Adrenal gland (tissue), 12 donors: ENCODE measurements around the gene CNTNAP2. TPM values are rescaled to one million over a fixed set of nuclear protein-coding genes. Genes with fewer than 3 reads are reported as not detected.

ENCODE experiments used
- DNase-seq, 7 donors: peaks; one replicate each; pipeline ENCODE4 v3.0.0-alpha.2; 2019 to 2020
- H3K27ac ChIP-seq, 5 donors: fragments of 200-600 bp; sonication (generic) in 4 of 5; 1 replicate in 3 of 5; 2 replicates in 2 of 5; pipeline versions ENCODE4 v1.5.1 to v1.8.0; 2016 to 2020; ENCODE audit warnings: mild to moderate bottlenecking in 1 of 5
- H3K27me3 ChIP-seq: fragments of 200-600 bp; 2 replicates; pipeline ENCODE4 v1.8.0; 2021
- H3K36me3 ChIP-seq, 2 donors: fragments of 200-600 bp; replicated peaks in 1 of 2; 1 replicate in 1 of 2; 2 replicates in 1 of 2; pipeline versions ENCODE4 v1.5.1 to v1.8.0; 2018 to 2022
- H3K4me1 ChIP-seq, 2 donors: fragments of 200-600 bp; replicated peaks in 1 of 2; 1 replicate in 1 of 2; 2 replicates in 1 of 2; pipeline versions ENCODE4 v1.5.1 to v1.8.0; 2018 to 2021
- H3K4me3 ChIP-seq, 4 donors: fragments of 200-600 bp; sonication (generic) in 3 of 4; one replicate each; pipeline ENCODE4 v1.5.1; 2016 to 2018
- H3K9me3 ChIP-seq, 3 donors: fragments of 200-600 bp; sonication (generic) in 1 of 3; replicated peaks in 1 of 3; 1 replicate in 2 of 3; 2 replicates in 1 of 3; pipeline versions ENCODE4 v1.5.1 to v1.8.0; 2016 to 2021
- POLR2A ChIP-seq, 2 donors: fragments of 450-650 bp; IDR thresholded peaks; one replicate each; pipeline ENCODE4 v1.6.1; 2017; ENCODE audit warnings: antibody characterized with exemption in 2 of 2, mild to moderate bottlenecking in 2 of 2, moderate library complexity in 1 of 2
- WGBS, 4 donors: extraction: QIAGEN DNeasy Blood & Tissue Kit in 2 of 4; methylation state at CpG; one replicate each; pipeline versions ENCODE4 v1.1.5 to v1.1.7; 2013 to 2017; 5-methylcytosine and 5-hydroxymethylcytosine counted together
- intact Hi-C, 2 donors: fragments of 100-400 bp; cut with DNase I; formaldehyde crosslinking; loops; one replicate each; pipeline versions ENCODE4 v1.14.1 to v1.15.0; 2022 to 2023
- polyA plus RNA-seq, 3 donors: library from polyadenylated mRNA; stranded (reverse); fragments of 200-250 nt in 2 of 3; fragments of 350-450 nt in 1 of 3; fragmentation: Illumina TruSeq in 1 of 3; extraction: RNeasy Lipid Tissue Mini Kit (QIAGEN cat#74804) in 1 of 3; gene quantifications; one replicate each; pipeline ENCODE4 v1.2.3, GENCODE V29; 2013 to 2014
- total RNA-seq, 9 donors: library from RNA; depleted of rRNA in 4 of 9; stranded (reverse); fragments of >200 nt in 4 of 9; fragments of 120-200 nt in 1 of 9; fragmentation: NEBNext Ultra II Directional in 1 of 9; extraction: Animal tissue kit (Norgen Biotek cat#: 25700) in 1 of 9; gene quantifications; one replicate each; pipeline versions ENCODE4 v1.1.0 to v1.2.4, GENCODE V29; 2013 to 2023
- TF ChIP-seq, protein P1 (sequence below), 6 experiments: fragments of 450-650 bp in 4 of 6; fragments of 200-600 bp in 2 of 6; sonication (generic) in 1 of 6; IDR thresholded peaks; 1 replicate in 5 of 6; 2 replicates in 1 of 6; pipeline versions ENCODE4 v1.5.1 to v1.8.0; 2016 to 2021; ENCODE audit warnings: antibody characterized with exemption in 6 of 6, mild to moderate bottlenecking in 2 of 6, moderate library complexity in 1 of 6
- donor health status: healthy with polysubstance abuse.
- donor health status: Bipolar disorder and iron deficiency.
- donor health status: DM: yes; HTN: yes; CAD: no.
- donor health status: DM: no; HTN: no; CAD: no.
- donor health status: DM: no; HTN: no; CAD: no.
- donor health status: DM: yes; HTN: yes; CAD: no.

CNTNAP2 gene
- total and polyA plus RNA-seq, 12 donors = 0.14 to 6.3 (median 1.8) TPM; not detected in 2

DNA sequence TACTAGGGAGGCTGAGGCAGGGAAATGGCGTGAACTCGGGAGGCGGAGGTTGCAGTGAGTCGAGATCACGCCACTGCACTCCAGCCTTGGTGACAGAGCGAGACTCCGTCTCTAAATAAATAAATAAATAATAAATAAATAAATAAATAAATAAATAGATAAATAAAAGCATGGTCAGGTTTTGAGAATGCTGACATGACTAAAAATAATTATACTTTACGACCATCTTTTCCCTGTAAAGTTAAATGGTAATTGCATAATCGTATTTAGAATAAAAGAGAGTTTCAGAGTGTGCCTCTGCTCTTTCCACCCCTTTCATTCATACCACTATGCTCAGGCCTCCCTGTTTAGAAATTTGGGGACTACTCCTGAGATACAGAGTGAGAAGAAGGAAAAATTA lies 326.5 kb downstream of the CNTNAP2 start:
- H3K4me1 ChIP-seq = no peaks in the 10 kb centered on the region
- intact Hi-C loops = no loop called here
- no peaks in the 10 kb centered on the region for H3K9me3 ChIP-seq
- no peak for TF ChIP-seq POLR2A (IDR thresholded peaks at IDR 0.05)
- TF ChIP-seq, protein P1, sequence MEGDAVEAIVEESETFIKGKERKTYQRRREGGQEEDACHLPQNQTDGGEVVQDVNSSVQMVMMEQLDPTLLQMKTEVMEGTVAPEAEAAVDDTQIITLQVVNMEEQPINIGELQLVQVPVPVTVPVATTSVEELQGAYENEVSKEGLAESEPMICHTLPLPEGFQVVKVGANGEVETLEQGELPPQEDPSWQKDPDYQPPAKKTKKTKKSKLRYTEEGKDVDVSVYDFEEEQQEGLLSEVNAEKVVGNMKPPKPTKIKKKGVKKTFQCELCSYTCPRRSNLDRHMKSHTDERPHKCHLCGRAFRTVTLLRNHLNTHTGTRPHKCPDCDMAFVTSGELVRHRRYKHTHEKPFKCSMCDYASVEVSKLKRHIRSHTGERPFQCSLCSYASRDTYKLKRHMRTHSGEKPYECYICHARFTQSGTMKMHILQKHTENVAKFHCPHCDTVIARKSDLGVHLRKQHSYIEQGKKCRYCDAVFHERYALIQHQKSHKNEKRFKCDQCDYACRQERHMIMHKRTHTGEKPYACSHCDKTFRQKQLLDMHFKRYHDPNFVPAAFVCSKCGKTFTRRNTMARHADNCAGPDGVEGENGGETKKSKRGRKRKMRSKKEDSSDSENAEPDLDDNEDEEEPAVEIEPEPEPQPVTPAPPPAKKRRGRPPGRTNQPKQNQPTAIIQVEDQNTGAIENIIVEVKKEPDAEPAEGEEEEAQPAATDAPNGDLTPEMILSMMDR (IDR thresholded peaks at IDR 0.05) = no peak
- H3K4me3 ChIP-seq = no peak overlapping the region
- WGBS, 4 donors = 90 to 94% (median 92%) methylated on average over 9 of the region's 9 CpGs
- H3K36me3 ChIP-seq = no peaks in the 10 kb centered on the region
- DNase-seq = no peak
- H3K27ac ChIP-seq = no peak overlapping the region
- H3K27me3 ChIP-seq = no peaks in the 10 kb centered on the region

DNA sequence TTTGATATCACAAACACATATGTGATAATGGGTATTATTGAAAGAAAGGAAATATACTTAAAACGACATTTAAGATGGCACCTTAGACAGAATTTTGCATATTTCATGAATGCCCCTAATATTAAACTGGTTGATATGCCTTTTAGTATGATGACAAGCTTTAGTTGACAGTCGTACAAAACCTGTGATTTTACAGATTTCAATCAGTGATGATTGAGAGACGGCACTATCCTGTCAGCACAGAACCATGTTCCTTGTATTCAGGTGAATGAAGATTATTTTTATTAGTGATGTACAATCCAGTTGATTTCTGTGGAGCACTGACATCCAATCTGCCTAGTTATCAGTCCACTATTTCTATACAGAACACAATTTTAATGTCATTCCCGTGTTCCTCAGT lies 333.0 kb downstream of the CNTNAP2 start:
- TF ChIP-seq, protein P1 (IDR thresholded peaks at IDR 0.05) = no peak
- no peak for TF ChIP-seq POLR2A (IDR thresholded peaks at IDR 0.05)
- Histone ChIP-seq H3K27ac (no peak overlapping the region), H3K9me3 (peaks cover 0 to 8% (median 0%) of the 10 kb centered on the region in 3 donors), H3K4me1 (no peaks in the 10 kb centered on the region), H3K27me3 (no peaks in the 10 kb centered on the region), H3K36me3 (no peaks in the 10 kb centered on the region), H3K4me3 (no peak overlapping the region)
- WGBS, 4 donors = 79 to 85% (median 81%) methylated on average over 4 of the region's 4 CpGs
- no peak for DNase-seq
- intact Hi-C loops = no loop called here

DNA sequence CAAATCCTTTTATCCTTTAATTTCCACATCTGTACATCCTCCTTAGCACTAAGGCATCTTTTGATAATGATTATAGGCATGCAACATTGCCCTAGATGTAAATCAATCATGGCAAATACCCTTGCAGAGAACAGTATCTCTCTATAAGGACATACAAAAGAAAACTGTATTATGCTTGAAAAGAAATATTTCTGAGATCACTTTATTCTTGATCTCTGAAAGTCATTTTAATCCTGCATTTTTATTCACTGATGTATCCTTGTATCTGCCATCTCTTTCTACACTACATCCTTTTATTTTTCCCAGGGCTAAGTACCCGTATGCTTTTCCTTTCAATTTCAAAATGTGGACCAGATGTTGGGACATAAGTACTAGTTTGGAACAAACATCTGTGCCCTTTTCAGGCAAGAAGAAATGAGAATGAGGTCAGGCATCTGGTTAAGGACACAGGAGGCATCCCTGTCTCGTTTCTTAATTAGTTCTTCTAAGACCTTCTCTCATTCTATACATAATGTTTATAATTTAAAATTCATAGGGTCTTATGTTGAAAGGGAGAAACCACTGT lies 338.6 kb downstream of the CNTNAP2 start:
- intact Hi-C loops = no loop called here
- TF ChIP-seq, protein P1 (IDR thresholded peaks at IDR 0.05) = no peak
- no peak for TF ChIP-seq POLR2A (IDR thresholded peaks at IDR 0.05)

DNA sequence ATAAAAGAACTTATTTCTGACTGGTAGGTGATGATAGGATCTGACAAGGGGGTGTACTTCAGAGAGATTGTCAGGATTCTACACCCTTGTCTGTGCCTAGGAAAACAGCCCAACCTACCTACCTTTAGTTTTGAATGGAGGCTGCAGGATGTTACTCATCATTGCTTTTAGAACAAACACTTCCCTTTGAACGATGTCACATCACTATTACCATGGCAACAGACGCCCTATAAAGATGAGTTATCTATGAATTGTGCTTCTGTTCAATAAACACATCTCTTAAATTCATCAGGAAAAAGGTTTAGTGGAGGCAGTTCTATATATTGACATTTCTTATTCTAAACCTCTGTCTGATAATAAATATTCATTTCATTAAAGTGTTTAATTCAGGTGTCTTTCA lies 362.4 kb downstream of the CNTNAP2 start:
- H3K36me3 ChIP-seq = no peaks in the 10 kb centered on the region
- H3K27ac ChIP-seq = no peak overlapping the region
- H3K4me3 ChIP-seq = no peak overlapping the region
- TF ChIP-seq, protein P1 (IDR thresholded peaks at IDR 0.05) = no peak
- no peak for TF ChIP-seq POLR2A (IDR thresholded peaks at IDR 0.05)
- intact Hi-C loops = no loop called here
- no peaks in the 10 kb centered on the region for H3K4me1 ChIP-seq
- WGBS, 4 donors = 53 to 60% (median 57%) methylated on average over 2 of the region's 2 CpGs
- no peak for DNase-seq
- no peaks in the 10 kb centered on the region for H3K27me3 ChIP-seq
- no peaks in the 10 kb centered on the region for H3K9me3 ChIP-seq

More for the DNA sequence above, 338.6 kb downstream of the CNTNAP2 start:
- no peak overlapping the region for H3K4me3 ChIP-seq
- no peaks in the 10 kb centered on the region for H3K4me1 ChIP-seq
- no peak for DNase-seq
- no peaks in the 10 kb centered on the region for H3K9me3 ChIP-seq
- no peaks in the 10 kb centered on the region for H3K36me3 ChIP-seq
- WGBS, 4 donors = 45 to 59% (median 57%) methylated on average over 2 of the region's 2 CpGs
- no peaks in the 10 kb centered on the region for H3K27me3 ChIP-seq
- no peak overlapping the region for H3K27ac ChIP-seq
